Esophagus squamous epithelium (tissue), 5 donors: Measurements from ENCODE around the gene ELMO2. TPM values are rescaled to one million over a fixed set of nuclear protein-coding genes. Genes with fewer than 3 reads are reported as not detected.

Experiments
- DNase-seq: peaks from one replicate; lab custom pipeline; 2025; lab: John Stamatoyannopoulos, UW
- H3K27ac ChIP-seq, 4 donors: fragments of 200-600 bp; sonication (generic); one replicate each; pipeline ENCODE4 v1.5.1; 2016 to 2019; ENCODE audit warnings: mild to moderate bottlenecking in 1 of 4
- H3K27me3 ChIP-seq, 4 donors: fragments of 200-600 bp; sonication (generic); 1 replicate in 3 of 4; 2 replicates in 1 of 4; pipeline versions ENCODE4 v1.5.1 to v1.6.0; 2017 to 2021; ENCODE audit warnings: antibody characterized with exemption in 1 of 4
- H3K36me3 ChIP-seq, 3 donors: fragments of 200-600 bp; sonication (generic); one replicate each; pipeline ENCODE4 v1.5.1; 2016 to 2019
- H3K4me1 ChIP-seq, 3 donors: fragments of 200-600 bp; sonication (generic); one replicate each; pipeline ENCODE4 v1.5.1; 2017 to 2019
- H3K4me3 ChIP-seq, 4 donors: fragments of 200-600 bp; sonication (generic); 1 replicate in 3 of 4; 2 replicates in 1 of 4; pipeline ENCODE4 v1.5.1; 2016 to 2019; ENCODE audit warnings: mild to moderate bottlenecking in 2 of 4, moderate library complexity in 1 of 4
- H3K9me3 ChIP-seq, 3 donors: fragments of 200-600 bp; sonication (generic); one replicate each; pipeline ENCODE4 v1.5.1; 2016 to 2019
- POLR2A ChIP-seq, 4 donors: fragments of 450-650 bp; IDR thresholded peaks; one replicate each; pipeline ENCODE4 v1.6.1; 2017; ENCODE audit warnings: antibody characterized with exemption in 4 of 4, mild to moderate bottlenecking in 4 of 4, moderate library complexity in 3 of 4
- WGBS, 2 donors: methylation state at CpG; one replicate each; pipeline ENCODE4 v1.1.5; 2018; 5-methylcytosine and 5-hydroxymethylcytosine counted together
- intact Hi-C: fragments of 100-400 bp; cut with DNase I; formaldehyde crosslinking; loops from one replicate; pipeline ENCODE4 v1.15.0; 2022
- total RNA-seq, 4 donors: library from RNA; depleted of rRNA; stranded (reverse); fragments of >200 nt; gene quantifications; one replicate each; pipeline ENCODE4 v1.1.0, GENCODE V29; 2016
- TF ChIP-seq, protein P1 (sequence below), 6 experiments: fragments of 450-650 bp in 4 of 6; fragments of 200-600 bp in 2 of 6; sonication (generic) in 2 of 6; IDR thresholded peaks; one replicate each; pipeline ENCODE4 v1.5.1; 2016 to 2019; ENCODE audit warnings: antibody characterized with exemption in 6 of 6, mild to moderate bottlenecking in 4 of 6, moderate library complexity in 4 of 6
- donor health status: DM: yes; HTN: yes; CAD: no.

The ELMO2 gene
- total RNA-seq, 4 donors from 2014 or later, result 27.5 to 38.0 (median 37.0) TPM

DNA sequence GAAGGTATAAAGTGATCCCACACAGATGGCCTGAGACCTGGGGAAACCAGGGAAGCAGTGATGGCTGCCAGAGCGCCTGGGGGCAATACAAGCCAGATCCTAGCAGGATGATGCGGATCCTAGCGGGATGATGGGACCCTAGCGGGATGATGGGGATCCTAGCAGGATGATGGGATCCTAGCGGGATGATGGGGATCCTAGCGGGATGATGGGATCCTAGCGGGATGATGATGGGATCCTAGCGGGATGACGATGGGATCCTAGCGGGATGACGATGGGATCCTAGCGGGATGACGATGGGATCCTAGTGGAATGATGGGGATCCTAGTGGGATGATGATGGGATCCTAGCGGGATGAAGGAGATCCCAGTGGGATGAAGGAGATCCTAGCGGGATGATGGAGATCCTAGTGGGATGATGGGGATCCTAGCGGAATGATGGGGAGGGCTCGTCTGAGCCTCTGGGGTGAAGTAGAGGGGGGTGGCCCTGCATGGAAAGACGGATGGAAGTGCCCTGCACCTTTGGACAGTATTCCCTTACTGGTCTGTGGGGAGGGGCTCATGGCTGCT is 54.0 kb downstream of the ELMO2 start:
- H3K4me3 ChIP-seq, result no peak overlapping the region
- TF ChIP-seq POLR2A (IDR thresholded peaks at IDR 0.05), result no peak
- TF ChIP-seq, protein P1, sequence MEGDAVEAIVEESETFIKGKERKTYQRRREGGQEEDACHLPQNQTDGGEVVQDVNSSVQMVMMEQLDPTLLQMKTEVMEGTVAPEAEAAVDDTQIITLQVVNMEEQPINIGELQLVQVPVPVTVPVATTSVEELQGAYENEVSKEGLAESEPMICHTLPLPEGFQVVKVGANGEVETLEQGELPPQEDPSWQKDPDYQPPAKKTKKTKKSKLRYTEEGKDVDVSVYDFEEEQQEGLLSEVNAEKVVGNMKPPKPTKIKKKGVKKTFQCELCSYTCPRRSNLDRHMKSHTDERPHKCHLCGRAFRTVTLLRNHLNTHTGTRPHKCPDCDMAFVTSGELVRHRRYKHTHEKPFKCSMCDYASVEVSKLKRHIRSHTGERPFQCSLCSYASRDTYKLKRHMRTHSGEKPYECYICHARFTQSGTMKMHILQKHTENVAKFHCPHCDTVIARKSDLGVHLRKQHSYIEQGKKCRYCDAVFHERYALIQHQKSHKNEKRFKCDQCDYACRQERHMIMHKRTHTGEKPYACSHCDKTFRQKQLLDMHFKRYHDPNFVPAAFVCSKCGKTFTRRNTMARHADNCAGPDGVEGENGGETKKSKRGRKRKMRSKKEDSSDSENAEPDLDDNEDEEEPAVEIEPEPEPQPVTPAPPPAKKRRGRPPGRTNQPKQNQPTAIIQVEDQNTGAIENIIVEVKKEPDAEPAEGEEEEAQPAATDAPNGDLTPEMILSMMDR (IDR thresholded peaks at IDR 0.05), result no peak
- peaks cover 0 to 79% (median 5%) of the 10 kb centered on the region in 3 donors for H3K36me3 ChIP-seq
- H3K27me3 ChIP-seq, result no peaks in the 10 kb centered on the region
- DNase-seq, result no peak
- intact Hi-C loops, result no loop called here
- no peak overlapping the region for H3K27ac ChIP-seq
- 86 to 90% methylated on average over 18 of the region's 18 CpGs for WGBS, 2 donors
- H3K9me3 ChIP-seq, result no peaks in the 10 kb centered on the region
- H3K4me1 ChIP-seq, result peaks cover 7 to 35% (median 20%) of the 10 kb centered on the region in 3 donors

DNA sequence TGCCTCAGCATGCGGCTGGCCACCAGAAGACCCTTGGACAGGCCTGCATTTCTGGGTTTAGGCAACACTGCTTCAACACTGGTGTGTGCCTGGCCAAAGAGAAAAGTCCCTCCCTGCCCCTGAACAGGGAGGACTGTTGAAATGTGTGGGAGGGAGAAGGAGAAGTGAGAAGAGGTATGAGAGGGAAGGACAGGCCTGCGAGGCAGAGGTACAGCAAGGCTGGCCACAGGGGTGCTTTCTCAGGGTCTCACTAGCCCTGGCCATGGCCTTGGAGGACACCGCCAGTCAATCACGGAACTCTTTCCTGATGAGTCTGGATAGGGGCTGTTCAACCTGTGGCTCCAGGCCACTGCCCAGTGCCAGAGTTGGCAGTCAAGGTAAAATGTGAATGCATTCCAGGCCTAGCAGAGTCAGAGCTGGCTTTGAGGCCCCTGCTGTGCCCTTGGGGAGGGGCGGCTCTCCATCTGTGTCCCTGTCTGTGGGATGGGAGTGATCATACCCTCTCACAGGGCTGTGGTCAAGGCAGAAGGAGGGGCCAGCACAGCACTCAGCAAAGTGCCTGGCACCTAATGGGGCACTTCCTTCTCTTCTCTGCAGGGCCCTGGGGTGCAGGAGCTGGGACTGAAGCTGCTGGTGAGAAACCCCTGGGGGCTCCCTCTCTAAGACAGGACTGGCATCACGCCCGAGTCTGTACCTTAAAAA is 54.9 kb downstream of the ELMO2 start:
- Histone ChIP-seq H3K9me3 (no peaks in the 10 kb centered on the region), H3K27ac (no peak overlapping the region), H3K4me3 (no peak overlapping the region), H3K27me3 (no peaks in the 10 kb centered on the region), H3K36me3 (peaks cover 0 to 82% (median 5%) of the 10 kb centered on the region in 3 donors), H3K4me1 (peaks cover 0 to 26% (median 10%) of the 10 kb centered on the region in 3 donors)
- 89 to 100% methylated on average over 1 to 6 of the region's 7 CpGs for WGBS, 2 donors
- TF ChIP-seq, protein P1 (IDR thresholded peaks at IDR 0.05), result no peak
- no peak for TF ChIP-seq POLR2A (IDR thresholded peaks at IDR 0.05)
- intact Hi-C loops, result no loop called here
- no peak for DNase-seq

DNA sequence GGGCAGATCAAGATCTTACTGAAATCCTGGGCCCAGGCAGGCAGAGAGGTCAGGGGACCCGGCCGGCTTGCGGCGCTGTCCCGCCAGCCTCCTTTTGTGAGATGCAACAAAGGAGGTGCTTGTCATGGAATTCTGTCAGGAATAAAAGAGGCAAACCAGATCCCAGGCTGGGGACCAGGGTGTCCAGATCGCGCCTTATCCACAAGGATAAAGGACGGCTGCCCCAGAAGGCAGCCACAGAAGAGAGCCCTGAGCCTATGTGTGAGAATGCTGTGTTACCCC is 55.5 kb downstream of the ELMO2 start:
- Histone ChIP-seq H3K4me1 (peaks cover 0 to 20% (median 6%) of the 10 kb centered on the region in 3 donors), H3K36me3 (peaks cover 0 to 79% (median 5%) of the 10 kb centered on the region in 3 donors), H3K27me3 (no peaks in the 10 kb centered on the region), H3K27ac (no peak overlapping the region), H3K4me3 (no peak overlapping the region), H3K9me3 (no peaks in the 10 kb centered on the region)
- no peak for DNase-seq
- intact Hi-C loops, result no loop called here
- no peak for TF ChIP-seq POLR2A (IDR thresholded peaks at IDR 0.05)
- TF ChIP-seq, protein P1 (IDR thresholded peaks at IDR 0.05), result no peak
- 88 to 100% methylated on average over 1 to 8 of the region's 8 CpGs for WGBS, 2 donors

DNA sequence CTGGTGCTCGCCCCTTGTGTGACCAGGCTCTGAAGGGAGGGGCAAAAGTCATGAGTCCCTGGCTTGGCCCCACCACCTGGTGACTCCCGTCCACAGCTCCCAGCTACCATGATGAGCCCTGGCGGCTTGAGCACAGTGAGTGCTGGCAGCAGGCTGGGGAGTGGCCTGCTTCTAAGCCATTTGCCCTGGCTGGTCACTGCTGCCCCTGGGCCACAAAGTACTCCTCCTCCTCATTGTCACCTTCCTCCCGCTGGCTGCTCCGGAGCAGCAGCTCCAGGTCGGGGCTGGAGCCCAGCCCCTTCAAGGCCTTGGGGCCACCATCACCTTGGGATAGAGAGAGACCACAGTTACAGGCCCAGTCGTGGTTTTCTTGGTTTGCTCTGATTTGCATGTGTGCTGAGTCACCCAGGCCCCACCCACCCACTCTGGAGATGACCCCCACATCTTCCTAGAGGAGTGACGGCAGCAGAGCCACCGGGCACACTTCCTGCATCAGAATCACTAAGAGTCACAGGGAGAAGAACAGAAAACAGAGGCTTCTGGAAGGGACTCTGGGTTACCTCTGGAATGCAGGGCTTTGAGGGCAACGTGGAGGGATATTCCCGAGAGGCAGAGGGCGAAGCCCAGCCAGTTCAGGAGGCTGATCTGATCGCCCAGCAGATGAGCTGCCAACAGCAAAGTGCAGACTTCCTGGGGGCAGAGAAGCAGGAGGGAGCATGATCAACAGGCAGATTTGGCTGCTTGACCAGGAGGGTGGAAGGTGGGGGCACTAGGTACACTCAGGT is 56.0 kb downstream of the ELMO2 start:
- TF ChIP-seq, protein P1 (IDR thresholded peaks at IDR 0.05), result no peak
- TF ChIP-seq POLR2A (IDR thresholded peaks at IDR 0.05), result no peak
- no peaks in the 10 kb centered on the region for H3K9me3 ChIP-seq
- peaks cover 0 to 20% (median 6%) of the 10 kb centered on the region in 3 donors for H3K4me1 ChIP-seq
- H3K27me3 ChIP-seq, result no peaks in the 10 kb centered on the region
- 40 to 57% methylated on average over 4 to 5 of the region's 13 CpGs for WGBS, 2 donors
- peak overlapping the region in 1 of 4 donors; percentile 12 for H3K27ac ChIP-seq
- no peak for DNase-seq
- intact Hi-C loops, result no loop called here
- no peak overlapping the region for H3K4me3 ChIP-seq
- H3K36me3 ChIP-seq, result peaks cover 0 to 74% (median 5%) of the 10 kb centered on the region in 3 donors

DNA sequence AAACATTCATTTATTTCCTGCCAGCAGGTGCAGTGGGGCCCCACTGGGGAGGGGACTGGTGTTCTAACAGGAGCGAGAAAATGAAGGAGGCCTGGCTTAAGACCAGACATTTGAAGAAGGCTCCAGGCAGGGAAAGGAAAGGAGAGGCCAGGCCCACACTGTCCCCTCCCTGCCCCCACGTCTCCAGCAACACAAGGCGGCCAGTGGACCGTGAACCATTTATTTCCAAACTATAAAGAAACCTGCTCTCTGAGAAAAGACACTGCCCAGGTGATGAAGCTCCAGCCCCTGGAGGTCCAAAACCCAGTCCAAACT is 56.7 kb downstream of the ELMO2 start:
- TF ChIP-seq POLR2A (IDR thresholded peaks at IDR 0.05), result no peak
- TF ChIP-seq, protein P1 (IDR thresholded peaks at IDR 0.05), result no peak
- H3K27me3 ChIP-seq, result no peaks in the 10 kb centered on the region
- H3K4me1 ChIP-seq, result peaks cover 0 to 20% (median 6%) of the 10 kb centered on the region in 3 donors
- H3K36me3 ChIP-seq, result peaks cover 0 to 67% (median 4%) of the 10 kb centered on the region in 3 donors
- no peaks in the 10 kb centered on the region for H3K9me3 ChIP-seq
- 64 to 72% methylated on average over 4 of the region's 4 CpGs for WGBS, 2 donors
- no peak overlapping the region for H3K4me3 ChIP-seq
- H3K27ac ChIP-seq, result no peak overlapping the region
- intact Hi-C loops, result loop anchor here (10.0 kb wide), 1 partner anchor 215 kb away; no protein-coding TSS in a partner anchor
- no peak for DNase-seq
